ENCODE measurements around the gene ADAMTS3.

Gene ADAMTS3

GRCh38 chr4:72568959-72569718 lies at the start of gene ADAMTS3:
Gene ADAMTS3, minus strand, starts transcription at chr4:72569221. Its CDS starts 459 bp downstream, at chr4:72568762.
- DNase-seq: peak; percentile 3

DNA sequence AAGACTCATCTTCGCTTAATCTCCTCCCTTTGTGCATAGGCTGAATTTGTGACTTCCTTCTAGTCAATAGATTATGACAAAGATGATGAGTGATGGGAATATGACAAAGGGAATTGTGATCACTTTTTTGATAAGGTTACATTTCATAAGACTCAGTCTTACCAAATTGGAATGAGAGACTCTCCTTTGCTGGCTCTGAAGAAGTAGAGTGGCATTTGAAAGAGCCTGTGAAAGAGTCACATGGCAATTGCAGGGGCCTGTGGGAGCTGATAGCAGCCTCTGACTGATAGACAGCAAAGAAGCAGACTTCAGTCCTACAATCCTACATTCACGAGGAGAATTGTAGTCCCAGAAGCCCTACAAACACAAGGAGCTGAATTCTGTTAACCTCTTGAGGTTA lies 44.9 kb upstream of the ADAMTS3 start:
- no peak for DNase-seq

DNA sequence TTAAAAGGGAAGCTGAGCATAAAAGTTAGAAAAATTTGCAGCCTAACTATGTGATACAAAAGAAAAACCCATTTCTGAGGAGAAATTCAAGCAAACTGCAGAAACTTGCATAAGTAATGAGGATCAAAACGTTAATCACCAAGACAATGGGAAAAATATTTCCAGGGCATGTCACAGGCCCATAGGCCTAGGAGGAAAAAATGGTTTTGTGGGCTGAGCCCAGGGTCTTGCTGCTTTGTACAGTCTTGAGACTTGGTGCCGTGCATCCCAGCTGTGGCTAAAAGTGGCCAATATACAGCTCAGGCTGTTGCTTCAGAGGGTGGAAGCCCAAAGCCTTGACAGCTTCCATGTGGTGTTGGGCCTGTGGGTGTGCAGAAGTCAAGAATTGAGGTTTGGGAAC lies 37.7 kb upstream of the ADAMTS3 start:
- no peak for DNase-seq

- no peak for DNase-seq
These were observed 35.3 kb upstream of the ADAMTS3 start for GRCh38 chr4:72604324-72604723.

DNA sequence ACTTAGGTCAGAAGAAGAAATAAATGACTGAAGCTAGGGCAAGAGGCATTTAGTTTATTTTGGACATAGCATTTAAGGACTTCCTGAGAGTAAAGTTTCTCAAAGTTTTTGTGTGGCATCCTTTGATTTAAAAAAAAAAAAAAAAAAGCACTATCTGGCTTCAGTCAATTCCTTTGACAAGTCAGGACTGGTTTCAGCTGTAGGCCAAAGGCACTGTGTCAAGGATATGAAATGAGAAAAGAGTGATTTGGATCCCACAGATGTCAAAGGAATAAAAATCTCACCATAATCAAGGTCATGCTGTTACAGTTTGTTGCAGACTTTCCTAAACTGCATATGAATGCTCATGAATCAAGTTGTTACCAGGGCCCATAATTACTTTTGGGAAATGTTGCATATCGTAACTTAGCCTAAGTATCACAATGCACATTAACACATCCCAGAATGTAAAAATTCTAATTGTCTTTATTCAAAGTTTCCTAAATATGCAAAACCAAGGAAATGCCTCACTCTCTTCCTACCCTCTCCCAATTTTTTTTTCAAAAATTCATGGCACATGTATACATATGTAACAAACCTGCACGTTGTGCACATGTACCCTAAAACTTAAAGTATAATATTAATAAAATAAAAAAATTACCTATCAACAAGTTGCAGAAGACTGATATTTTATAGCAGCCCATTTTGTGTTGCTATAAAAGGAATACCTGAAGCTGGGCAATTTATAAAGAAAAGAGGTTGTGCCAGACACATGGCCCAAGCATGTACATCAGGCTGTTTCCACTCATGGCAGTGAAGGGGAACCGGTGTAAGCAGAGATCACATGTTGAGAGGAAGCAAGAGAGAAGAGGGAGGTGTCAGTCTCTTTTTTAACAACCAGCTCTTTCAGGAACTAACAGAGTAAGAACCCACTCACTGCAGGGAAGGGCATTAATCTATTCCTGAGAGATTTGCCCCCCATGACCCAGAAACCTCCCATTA lies 33.7 kb upstream of the ADAMTS3 start:
- no peak for DNase-seq

GRCh38 chr4:72591547-72592454 lies 22.8 kb upstream of the ADAMTS3 start:
- DNase-seq: no peak

DNA sequence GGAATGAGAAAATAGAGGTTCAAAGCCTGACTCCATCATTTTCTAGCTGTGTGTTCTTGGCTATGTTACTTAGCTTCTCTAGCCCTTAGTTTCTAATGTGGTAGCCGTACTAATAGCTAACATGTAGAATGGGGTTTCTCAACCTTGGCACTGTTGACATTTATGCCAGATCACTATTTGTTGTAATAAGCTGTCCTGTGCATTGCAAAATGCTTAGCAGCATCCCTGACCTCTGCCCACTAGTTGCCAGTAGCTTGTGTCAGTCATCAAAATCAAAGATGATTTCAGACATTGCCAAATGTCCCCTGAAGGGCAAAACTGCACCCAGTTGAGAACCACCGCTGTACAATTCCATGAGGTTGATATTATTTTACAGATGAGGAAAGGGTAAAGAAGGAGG lies 18.3 kb upstream of the ADAMTS3 start:
- DNase-seq: no peak

- no peak for DNase-seq
These were observed 13.8 kb upstream of the ADAMTS3 start for GRCh38 chr4:72582853-72583252.

DNA sequence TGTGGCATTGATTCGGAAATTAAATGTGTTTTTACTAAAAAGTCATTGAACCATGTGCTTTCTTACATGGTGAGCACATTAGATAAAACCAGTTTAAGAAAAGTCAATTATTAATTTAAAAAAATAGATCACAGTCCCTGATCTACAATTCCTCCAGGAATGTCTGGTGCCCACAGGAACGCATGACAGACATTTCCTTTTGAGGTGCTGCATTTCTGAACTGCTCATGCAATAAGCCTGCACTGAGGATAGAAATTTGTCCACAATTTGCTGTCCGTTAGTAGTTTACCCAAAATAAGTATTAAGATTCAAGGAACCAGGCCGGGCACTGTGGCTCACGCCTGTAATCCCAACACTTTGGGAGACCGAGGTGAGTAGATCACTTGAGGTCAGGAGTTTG lies 8.2 kb upstream of the ADAMTS3 start:
- DNase-seq: no peak

DNA sequence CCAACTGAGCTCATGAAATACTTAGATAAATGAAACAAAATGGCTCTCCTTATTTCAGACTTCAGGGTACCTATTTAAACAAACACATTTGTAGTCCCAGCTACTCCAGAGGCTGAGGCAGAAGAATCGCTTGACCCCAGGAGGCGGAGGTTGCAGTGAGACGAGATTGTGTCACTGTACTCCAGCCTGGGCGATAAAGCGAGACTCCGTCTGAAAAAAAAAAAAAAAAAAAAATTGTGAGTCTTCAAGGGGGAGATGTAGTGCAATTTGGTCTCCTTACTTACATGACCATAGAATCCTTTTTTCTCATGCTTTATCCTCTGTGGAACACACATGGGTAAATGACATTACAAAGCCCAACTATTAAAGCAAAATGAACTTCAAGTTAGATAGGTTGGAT lies 2.3 kb upstream of the ADAMTS3 start:
- no peak for DNase-seq

GRCh38 chr4:72569719-72570235 lies 756 bp upstream of the ADAMTS3 start:
- no peak for DNase-seq

DNA sequence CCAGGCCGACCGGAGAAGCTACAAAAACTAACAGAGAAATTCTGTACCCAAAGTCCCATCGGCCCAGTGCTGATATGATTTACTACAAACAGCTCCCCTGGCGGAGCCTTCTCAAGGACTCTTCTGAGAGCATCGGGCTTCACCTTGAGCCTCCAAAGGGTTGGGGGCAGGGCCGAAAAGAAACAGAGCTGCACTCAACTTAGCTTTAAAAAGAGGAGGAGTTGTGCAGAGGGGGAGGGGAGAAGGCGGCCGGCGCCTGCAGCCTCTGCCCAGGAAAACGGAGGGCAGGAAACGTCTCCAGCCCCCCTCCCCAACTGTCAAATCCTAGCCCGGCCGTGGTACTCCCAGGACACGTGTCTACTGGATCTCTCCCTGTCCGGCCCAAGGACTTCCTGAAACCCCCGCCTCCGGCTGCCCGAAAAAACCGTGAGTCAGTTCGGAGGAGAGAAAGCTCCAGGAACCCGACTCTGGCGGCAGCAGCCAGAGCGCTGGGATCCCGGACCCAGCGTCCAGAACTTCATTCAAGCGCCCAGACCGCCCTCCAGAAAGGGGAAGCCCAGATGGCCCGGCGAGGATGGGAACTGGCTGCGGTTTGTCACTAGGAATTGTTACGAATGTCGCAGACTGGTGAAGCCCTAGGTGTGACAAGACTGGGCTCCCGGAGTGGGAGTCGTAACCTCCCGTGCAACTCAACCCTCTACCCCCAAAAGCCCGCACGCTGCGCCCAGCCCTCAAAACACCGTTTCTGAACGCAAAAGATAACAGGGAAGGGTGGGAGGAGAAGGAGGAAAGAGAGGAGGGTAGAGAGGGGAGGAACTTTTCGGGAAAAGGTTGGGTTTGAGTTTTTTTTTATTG lies 973 bp downstream of the ADAMTS3 start:
- DNase-seq: peak; percentile 0

DNA sequence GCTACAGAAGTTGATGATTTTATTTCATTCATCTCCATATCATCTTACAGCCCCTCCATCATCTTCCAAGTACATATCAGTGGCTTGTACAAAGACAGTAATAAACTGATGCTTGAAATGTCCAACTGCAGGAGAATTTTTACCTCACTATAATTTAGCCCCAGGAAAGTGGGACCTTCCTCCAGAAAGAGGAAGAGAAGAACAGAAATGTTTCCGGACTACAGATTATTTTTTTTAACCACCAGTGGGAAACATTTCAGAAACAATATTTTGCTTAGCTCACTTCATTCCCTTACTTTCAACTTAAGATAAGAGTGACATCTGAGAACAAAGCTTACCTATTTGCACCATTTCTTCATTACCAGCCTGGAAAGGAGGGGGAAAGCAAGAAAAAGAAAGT lies 2.0 kb downstream of the ADAMTS3 start:
- no peak for DNase-seq

DNA sequence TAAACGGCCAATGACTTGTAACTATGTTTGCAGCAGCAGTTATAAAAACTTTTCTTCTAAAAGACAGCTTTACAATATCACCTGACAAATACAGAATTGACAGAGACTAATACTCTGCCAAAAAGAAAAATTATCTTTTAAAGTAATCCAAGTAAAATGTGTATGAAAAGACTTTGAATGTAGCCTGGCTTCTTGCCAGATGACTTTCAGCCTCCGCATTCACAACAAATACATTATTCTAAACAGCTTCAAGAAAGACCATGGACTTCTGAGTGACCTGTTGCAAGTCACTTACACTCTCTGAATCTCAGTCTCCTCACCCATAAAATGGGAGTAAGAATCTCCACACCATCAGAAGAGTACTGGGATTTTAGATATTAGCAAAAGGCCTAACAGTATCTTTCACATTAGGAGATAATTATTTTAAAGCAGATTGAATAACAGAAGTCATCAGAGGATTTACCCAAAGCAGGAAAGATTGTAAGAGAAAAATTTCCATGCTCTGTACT lies 2.5 kb downstream of the ADAMTS3 start:
- no peak for DNase-seq

DNA sequence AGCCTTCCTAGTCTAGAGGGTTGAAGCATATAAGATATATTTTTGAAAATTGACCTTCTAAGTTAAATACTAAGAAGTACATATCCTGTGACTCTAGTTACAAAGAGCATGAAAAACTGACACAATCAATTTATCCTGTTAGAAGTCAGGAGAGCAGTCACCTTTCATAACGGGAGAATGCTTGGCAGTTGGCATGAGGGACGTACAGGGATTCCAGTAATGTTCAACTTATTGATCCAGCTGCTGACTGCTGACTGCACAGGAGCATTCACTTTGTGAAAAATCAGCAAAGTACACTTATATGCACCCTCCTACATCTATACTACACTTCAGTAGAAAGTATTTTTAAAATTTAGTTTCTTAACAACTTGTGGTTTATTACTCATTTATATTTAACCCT lies 4.2 kb downstream of the ADAMTS3 start:
- DNase-seq: no peak

GRCh38 chr4:72564184-72564583 lies 4.8 kb downstream of the ADAMTS3 start:
- no peak for DNase-seq

- no peak for DNase-seq
These were observed 10.4 kb downstream of the ADAMTS3 start for GRCh38 chr4:72558655-72559054.

- DNase-seq: no peak
These were observed 12.0 kb downstream of the ADAMTS3 start for GRCh38 chr4:72557021-72557420.

DNA sequence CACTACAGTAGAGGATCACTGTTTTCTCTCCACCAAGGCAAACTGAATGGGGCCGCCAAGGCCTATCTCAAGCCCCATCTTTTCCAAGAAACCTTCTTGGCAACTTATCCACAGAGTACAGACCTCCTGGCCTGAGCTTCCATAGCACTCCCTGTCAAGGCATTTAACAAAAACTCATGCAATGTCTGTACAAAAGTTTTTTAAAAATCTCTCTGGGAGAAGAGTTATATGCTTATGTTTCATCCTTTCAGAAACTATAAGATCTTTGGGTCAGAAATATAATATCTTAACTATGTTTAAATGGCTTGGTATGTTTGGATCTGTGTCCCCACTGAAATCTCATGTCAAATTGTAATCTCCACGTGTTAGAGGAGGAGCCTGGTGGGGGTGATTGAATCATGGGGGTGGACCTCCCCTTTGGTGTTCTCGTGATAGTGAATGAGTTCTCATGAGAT lies 13.6 kb downstream of the ADAMTS3 start:
- no peak for DNase-seq

GRCh38 chr4:72553540-72554337 lies 15.3 kb downstream of the ADAMTS3 start:
- no peak for DNase-seq
